Neural progenitor cell (in vitro differentiated cells): ENCODE results near the gene TXLNB. TPM values are rescaled to one million over a fixed set of nuclear protein-coding genes. Genes with fewer than 3 reads are reported as not detected.

Experiments
- DNase-seq: peaks from one replicate; pipeline ENCODE4 v3.0.0-alpha.2; 2016; ENCODE audit warnings: low spot score
- H2AFZ ChIP-seq: fragments of 200-600 bp; sonication (generic); replicated peaks from 2 replicates; pipeline ENCODE4 v1.6.1; 2016; ENCODE audit warnings: antibody characterized with exemption
- H3F3A ChIP-seq: fragments of 200-600 bp; sonication (generic); 2 replicates; pipeline ENCODE4 v1.6.1; 2016; ENCODE audit warnings: antibody characterized with exemption, low read depth
- H3K27ac ChIP-seq: fragments of 200-600 bp; sonication (generic); 2 replicates; pipeline ENCODE4 v1.5.1; 2016; ENCODE audit warnings: mild to moderate bottlenecking
- H3K27me3 ChIP-seq: fragments of 200-600 bp; sonication (generic); 2 replicates; pipeline ENCODE4 v1.6.1; 2016; ENCODE audit warnings: mild to moderate bottlenecking, moderate library complexity
- H3K36me3 ChIP-seq: fragments of 200-600 bp; sonication (generic); 2 replicates; pipeline ENCODE4 v1.5.1; 2016
- H3K4me1 ChIP-seq: fragments of 200-600 bp; sonication (generic); 2 replicates; pipeline ENCODE4 v1.6.1; 2016; ENCODE audit warnings: mixed run types
- H3K4me2 ChIP-seq: fragments of 200-600 bp; sonication (generic); 2 replicates; pipeline ENCODE4 v1.6.1; 2016
- H3K4me3 ChIP-seq: fragments of 200-600 bp; sonication (generic); 2 replicates; pipeline ENCODE4 v1.5.1; 2016
- H3K79me2 ChIP-seq: fragments of 200-600 bp; sonication (generic); 2 replicates; pipeline ENCODE4 v1.6.1; 2016; ENCODE audit warnings: low read depth
- H3K9ac ChIP-seq: fragments of 200-600 bp; sonication (generic); 2 replicates; pipeline ENCODE4 v1.6.1; 2016
- H3K9me3 ChIP-seq: fragments of 200-600 bp; sonication (generic); 2 replicates; pipeline ENCODE4 v1.5.1; 2016; ENCODE audit warnings: low read depth
- H4K20me1 ChIP-seq: fragments of 200-600 bp; sonication (generic); 2 replicates; pipeline ENCODE4 v1.6.1; 2016; ENCODE audit warnings: low read depth
- H3K27ac Mint-ChIP-seq: 3 replicates; pipeline ENCODE4 v1.8.0; 2021; ENCODE audit warnings: mixed read lengths
- H3K27me3 Mint-ChIP-seq: 2 replicates; pipeline ENCODE4 v1.8.0; 2022; ENCODE audit warnings: low read depth, mild to moderate bottlenecking, inconsistent platforms, moderate library complexity, mixed read lengths; ENCODE audit not compliant: insufficient read depth
- H3K36me3 Mint-ChIP-seq: 3 replicates; pipeline ENCODE4 v1.8.0; 2021; ENCODE audit warnings: mixed read lengths
- H3K4me1 Mint-ChIP-seq: 3 replicates; pipeline ENCODE4 v1.8.0; 2021; ENCODE audit warnings: mixed read lengths
- H3K4me3 Mint-ChIP-seq: 3 replicates; pipeline ENCODE4 v1.8.0; 2021; ENCODE audit warnings: mild to moderate bottlenecking, moderate library complexity, mixed read lengths
- H3K9me3 Mint-ChIP-seq: 3 replicates; pipeline ENCODE4 v1.8.0; 2020; ENCODE audit warnings: mixed read lengths
- CTCF ChIP-seq: fragments of 200-600 bp; sonication (generic); IDR thresholded peaks from 2 replicates; pipeline ENCODE4 v1.5.1; 2017; ENCODE audit warnings: antibody characterized with exemption, mild to moderate bottlenecking
- EZH2 ChIP-seq: fragments of 200-600 bp; sonication (generic); IDR thresholded peaks from 2 replicates; pipeline ENCODE4 v1.6.1; 2017; ENCODE audit warnings: antibody characterized with exemption, mild to moderate bottlenecking, moderate library complexity
- EZH2phosphoT487 ChIP-seq: fragments of 200-600 bp; sonication (generic); IDR thresholded peaks from 2 replicates; pipeline ENCODE4 v1.6.1; 2017; ENCODE audit warnings: antibody characterized with exemption
- total RNA-seq: library from RNA; depleted of rRNA; stranded (reverse); fragments of >200 nt; gene quantifications from 2 replicates; pipeline ENCODE4 v1.2.3, GENCODE V29; 2015; ENCODE audit warnings: low replicate concordance

TXLNB gene
- total RNA-seq, 1 donor from 2014 or later: 0.06 TPM

GRCh38 chr6:139308286-139308916 lies 16.6 kb upstream of the TXLNB start:
- Mint-ChIP-seq H3K36me3 (no peaks in the 10 kb centered on the region), H3K27me3 (no peaks in the 10 kb centered on the region), H3K27ac (no peak overlapping the region), H3K4me1 (peaks cover 13% of the 10 kb centered on the region), H3K4me3 (no peak overlapping the region), H3K9me3 (no peaks in the 10 kb centered on the region)
- H3K4me2 ChIP-seq: no peak overlapping the region
- no peak overlapping the region for H2AFZ ChIP-seq
- H4K20me1 ChIP-seq: no peaks in the 10 kb centered on the region
- no peak overlapping the region for H3K27ac ChIP-seq
- no peaks in the 10 kb centered on the region for H3K36me3 ChIP-seq
- H3K9me3 ChIP-seq: no peaks in the 10 kb centered on the region
- H3K4me3 ChIP-seq: no peak overlapping the region
- H3K27me3 ChIP-seq: no peaks in the 10 kb centered on the region
- DNase-seq: no peak
- H3K79me2 ChIP-seq: no peaks in the 10 kb centered on the region
- peaks cover 2% of the 10 kb centered on the region for H3K4me1 ChIP-seq
- H3K9ac ChIP-seq: no peak overlapping the region
- H3F3A ChIP-seq: peaks cover 15% of the 10 kb centered on the region
- TF ChIP-seq EZH2phosphoT487: no peak
- no peak for TF ChIP-seq EZH2
- no peak for TF ChIP-seq CTCF

GRCh38 chr6:139306291-139306981 lies 14.6 kb upstream of the TXLNB start:
- no peak for DNase-seq
- Histone ChIP-seq H3K9me3 (no peaks in the 10 kb centered on the region), H3F3A (peaks cover 4% of the 10 kb centered on the region), H3K27ac (no peak overlapping the region), H3K4me1 (no peaks in the 10 kb centered on the region), H3K36me3 (no peaks in the 10 kb centered on the region), H3K27me3 (no peaks in the 10 kb centered on the region), H3K9ac (no peak overlapping the region), H4K20me1 (no peaks in the 10 kb centered on the region), H2AFZ (no peak overlapping the region), H3K4me3 (no peak overlapping the region), H3K79me2 (no peaks in the 10 kb centered on the region), H3K4me2 (no peak overlapping the region)
- TF ChIP-seq CTCF: no peak
- no peak for TF ChIP-seq EZH2
- no peak for TF ChIP-seq EZH2phosphoT487
- peaks cover 9% of the 10 kb centered on the region for H3K4me1 Mint-ChIP-seq
- no peak overlapping the region for H3K4me3 Mint-ChIP-seq
- no peaks in the 10 kb centered on the region for H3K36me3 Mint-ChIP-seq
- H3K27ac Mint-ChIP-seq: no peak overlapping the region
- H3K27me3 Mint-ChIP-seq: no peaks in the 10 kb centered on the region
- no peaks in the 10 kb centered on the region for H3K9me3 Mint-ChIP-seq

GRCh38 chr6:139303185-139303584 lies 11.4 kb upstream of the TXLNB start:
- Histone ChIP-seq H3F3A (peaks cover 4% of the 10 kb centered on the region), H3K79me2 (no peaks in the 10 kb centered on the region), H2AFZ (no peak overlapping the region), H3K4me2 (no peak overlapping the region), H3K9me3 (no peaks in the 10 kb centered on the region), H3K4me1 (no peaks in the 10 kb centered on the region), H3K27me3 (no peaks in the 10 kb centered on the region), H4K20me1 (no peaks in the 10 kb centered on the region), H3K36me3 (no peaks in the 10 kb centered on the region), H3K27ac (no peak overlapping the region), H3K9ac (no peak overlapping the region), H3K4me3 (no peak overlapping the region)
- DNase-seq: no peak
- TF ChIP-seq CTCF: no peak
- TF ChIP-seq EZH2phosphoT487: no peak
- no peak for TF ChIP-seq EZH2
- no peak overlapping the region for H3K27ac Mint-ChIP-seq
- H3K27me3 Mint-ChIP-seq: no peaks in the 10 kb centered on the region
- no peaks in the 10 kb centered on the region for H3K9me3 Mint-ChIP-seq
- H3K36me3 Mint-ChIP-seq: no peaks in the 10 kb centered on the region
- H3K4me3 Mint-ChIP-seq: no peak overlapping the region
- H3K4me1 Mint-ChIP-seq: peaks cover 9% of the 10 kb centered on the region
